ENCODE measurements around the gene RNASE13. TPM values are rescaled to one million over a fixed set of nuclear protein-coding genes. Genes with fewer than 3 reads are reported as not detected.

Gene RNASE13
- polyA plus RNA-seq, 2 of the 4 experiments (the other 2 are of a cell fraction), result not detected

- 55% methylated on average over 8 of the region's 8 CpGs for WGBS (ENCODE audit: missing lambda C conversion rate)
- POLR2A ChIA-PET, result interaction anchor here (1.4 kb wide), 1 partner anchor 26 kb away, joined by 5 read pairs; no protein-coding TSS in a partner anchor
- H3K4me1 ChIP-seq, result no peaks in the 10 kb centered on the region
- DNase-seq (ENCODE audit: low read depth in 1 of 2, low spot score in 1 of 2) (no peak), ATAC-seq (peak in 1 of 2 experiments; percentile 17; a peak in 3 of 6 replicates), FAIRE-seq (no peak)
- TF ChIP-seq HES2 (IDR thresholded peaks at IDR 0.05) (no peak), ZFP36 (IDR thresholded peaks at IDR 0.05; ENCODE audit: borderline replicate concordance, partially characterized antibody) (no peak), JUNB (IDR thresholded peaks at IDR 0.05) (no peak), HEYL (CRISPR knock-in tag; IDR thresholded peaks at IDR 0.05) (no peak), KDM5A (IDR thresholded peaks at IDR 0.05) (no peak), RAD21 (conservative IDR thresholded peaks at IDR 0.05 in 1 of 2, IDR thresholded peaks at IDR 0.05 in 1 of 2) (no peak), FOSB (CRISPR knock-in tag; IDR thresholded peaks at IDR 0.05) (no peak), MYC (IDR thresholded peaks at IDR 0.05; ENCODE audit: borderline replicate concordance, low read length) (no peak), CEBPB (IDR thresholded peaks at IDR 0.05) (no peak), HOXB5 (CRISPR knock-in tag; IDR thresholded peaks at IDR 0.05) (no peak), RNF2 (IDR thresholded peaks at IDR 0.05; ENCODE audit: borderline replicate concordance, low read depth) (no peak), E2F6 (IDR thresholded peaks at IDR 0.05; ENCODE audit: borderline replicate concordance, low read depth) (no peak), ZNF302 (CRISPR knock-in tag; IDR thresholded peaks at IDR 0.05) (no peak), TP53 (CRISPR knock-in tag; IDR thresholded peaks at IDR 0.05) (no peak), GATA3 (IDR thresholded peaks at IDR 0.05; ENCODE audit: borderline replicate concordance) (no peak), SREBF2 (IDR thresholded peaks at IDR 0.05) (no peak)
- TF ChIP-seq, protein P1, sequence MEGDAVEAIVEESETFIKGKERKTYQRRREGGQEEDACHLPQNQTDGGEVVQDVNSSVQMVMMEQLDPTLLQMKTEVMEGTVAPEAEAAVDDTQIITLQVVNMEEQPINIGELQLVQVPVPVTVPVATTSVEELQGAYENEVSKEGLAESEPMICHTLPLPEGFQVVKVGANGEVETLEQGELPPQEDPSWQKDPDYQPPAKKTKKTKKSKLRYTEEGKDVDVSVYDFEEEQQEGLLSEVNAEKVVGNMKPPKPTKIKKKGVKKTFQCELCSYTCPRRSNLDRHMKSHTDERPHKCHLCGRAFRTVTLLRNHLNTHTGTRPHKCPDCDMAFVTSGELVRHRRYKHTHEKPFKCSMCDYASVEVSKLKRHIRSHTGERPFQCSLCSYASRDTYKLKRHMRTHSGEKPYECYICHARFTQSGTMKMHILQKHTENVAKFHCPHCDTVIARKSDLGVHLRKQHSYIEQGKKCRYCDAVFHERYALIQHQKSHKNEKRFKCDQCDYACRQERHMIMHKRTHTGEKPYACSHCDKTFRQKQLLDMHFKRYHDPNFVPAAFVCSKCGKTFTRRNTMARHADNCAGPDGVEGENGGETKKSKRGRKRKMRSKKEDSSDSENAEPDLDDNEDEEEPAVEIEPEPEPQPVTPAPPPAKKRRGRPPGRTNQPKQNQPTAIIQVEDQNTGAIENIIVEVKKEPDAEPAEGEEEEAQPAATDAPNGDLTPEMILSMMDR (IDR thresholded peaks at IDR 0.05), result no peak
- no peaks in the 10 kb centered on the region for H3K9me3 ChIP-seq
- no peak overlapping the region for H3K27ac ChIP-seq
- H3K4me2 ChIP-seq, result no peak overlapping the region
- H3K4me3 ChIP-seq, result no peak overlapping the region
- CTCF ChIA-PET, result interaction anchor here (0.6 to 7.3 kb wide), 49 partner anchors 8 to 1114 kb away, joined by 3 to 323 read pairs (median 5); partner anchors contain the start of genes ARHGEF40, NDRG2, RNASE8 and TPPP2
These were observed 5.8 kb upstream of the RNASE13 start for GRCh38 chr14:21040370-21040925.

DNA sequence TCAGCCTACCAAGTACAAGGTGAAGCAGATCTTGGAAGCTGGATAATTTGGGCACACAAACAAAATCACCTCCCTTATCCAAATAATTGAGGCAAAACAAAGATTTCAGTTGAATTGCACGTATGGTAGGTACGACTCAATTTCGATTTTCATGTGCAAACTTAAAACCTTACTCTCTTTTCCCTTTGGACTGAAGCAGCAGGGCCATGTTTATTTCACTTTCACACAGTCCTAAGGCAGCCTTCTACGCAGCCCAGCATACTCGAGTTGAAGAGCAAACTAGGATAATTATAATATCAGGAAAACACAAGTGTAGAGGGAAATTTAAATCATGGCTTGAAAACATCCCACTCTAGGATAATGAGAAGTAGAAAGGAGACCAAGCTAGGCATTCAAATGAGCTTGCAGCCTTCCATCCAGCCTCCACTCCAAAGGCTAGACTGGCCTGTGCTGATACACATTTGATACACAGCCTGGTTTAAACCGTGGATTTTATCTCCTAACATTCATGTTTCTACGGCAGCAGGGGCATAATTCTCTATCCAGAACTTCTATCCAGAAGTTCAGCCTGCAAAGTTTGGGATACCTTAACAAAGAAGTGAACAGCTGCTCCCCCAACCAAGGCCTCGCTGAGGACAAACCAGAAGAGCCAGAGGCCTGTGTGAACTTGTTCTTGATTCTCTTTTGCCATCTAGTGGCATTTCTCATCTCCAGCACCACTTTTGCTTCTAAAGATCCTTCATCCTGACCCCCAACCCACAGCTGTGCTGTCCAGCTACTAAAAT is 5.2 kb upstream of the RNASE13 start:
- peak; percentile 63 to 66 for DNase-seq (ENCODE audit: low read depth in 1 of 2, low spot score in 1 of 2)
- WGBS (ENCODE audit: missing lambda C conversion rate), result 52% methylated on average over 8 of the region's 8 CpGs
- ATAC-seq, result peak; percentile 85 to 94
- TF ChIP-seq HEYL (CRISPR knock-in tag; IDR thresholded peaks at IDR 0.05) (no peak), RAD21 (conservative IDR thresholded peaks at IDR 0.05 in 1 of 2, IDR thresholded peaks at IDR 0.05 in 1 of 2) (peak; percentile 81 to 82), JUNB (IDR thresholded peaks at IDR 0.05) (no peak), SMC3 (IDR thresholded peaks at IDR 0.05) (peak; percentile 72), NPAS2 (CRISPR knock-in tag; IDR thresholded peaks at IDR 0.05; ENCODE audit: borderline replicate concordance) (no peak), ESRRA (IDR thresholded peaks at IDR 0.05; ENCODE audit: borderline replicate concordance, low read length) (no peak), ZC3H11A (IDR thresholded peaks at IDR 0.05) (no peak)
- TF ChIP-seq, protein P1 (IDR thresholded peaks at IDR 0.05), result peak; percentile 71
- H3K27ac ChIP-seq, result no peak overlapping the region
- no peak overlapping the region for H3K4me2 ChIP-seq
- no peak overlapping the region for H3K4me3 ChIP-seq
- POLR2A ChIA-PET, result interaction anchor here (1.4 kb wide), 1 partner anchor 25 kb away, joined by 5 read pairs; no protein-coding TSS in a partner anchor
- CTCF ChIA-PET, result interaction anchor here (0.6 to 7.3 kb wide), 49 partner anchors 8 to 1113 kb away, joined by 3 to 323 read pairs (median 5); partner anchors contain the start of genes ARHGEF40, NDRG2, RNASE8 and TPPP2
- H3K9me3 ChIP-seq, result no peaks in the 10 kb centered on the region
- no peaks in the 10 kb centered on the region for H3K4me1 ChIP-seq
- FAIRE-seq, result no peak

Measured in A549 (cell line).